RWPE1 (cell line): ENCODE results near the gene OMP.

Source experiments
- CTCF ChIA-PET: fragments of 350-600 bp; sonication (Branson Sonifier 250); formaldehyde crosslinking; extraction: SDS; loops from one replicate; lab custom pipeline; 2021; lab: Yijun Ruan, JAX
- POLR2A ChIA-PET: fragments of 400-600 bp; formaldehyde crosslinking; extraction: SDS; loops from one replicate; lab custom pipeline; 2020; ENCODE audit warnings: antibody characterized with exemption; ENCODE audit not compliant: low non-redundant PET; lab: Yijun Ruan, JAX
- DNase-seq: peaks from one replicate; pipeline ENCODE4 v3.0.0; 2012; ENCODE audit warnings: low spot score
- H3K27ac ChIP-seq: fragments of 450-650 bp; 2 replicates; pipeline ENCODE4 v1.5.1; 2017
- TF ChIP-seq, protein P1 (sequence below): fragments of 450-650 bp; conservative IDR thresholded peaks from 2 replicates; pipeline ENCODE4 v1.5.1; 2017; ENCODE audit warnings: low read depth, mild to moderate bottlenecking

OMP gene

DNA sequence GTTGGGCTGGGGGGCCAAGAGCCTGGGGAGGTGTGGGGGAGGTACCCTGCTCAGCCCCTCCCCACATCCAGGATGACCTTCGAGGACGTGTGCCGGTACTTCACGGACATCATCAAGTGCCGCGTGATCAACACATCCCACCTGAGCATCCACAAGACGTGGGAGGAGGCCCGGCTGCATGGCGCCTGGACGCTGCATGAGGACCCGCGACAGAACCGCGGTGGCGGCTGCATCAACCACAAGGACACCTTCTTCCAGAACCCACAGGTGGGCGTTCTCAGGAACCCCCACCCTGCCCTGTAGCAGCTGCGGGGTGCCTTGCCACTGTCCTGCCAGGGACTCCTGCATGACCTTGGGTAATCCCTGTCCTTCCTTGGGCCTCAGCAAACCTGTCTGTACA, 15.4 kb downstream of the OMP start:
- POLR2A ChIA-PET = no interaction called here
- TF ChIP-seq, protein P1, sequence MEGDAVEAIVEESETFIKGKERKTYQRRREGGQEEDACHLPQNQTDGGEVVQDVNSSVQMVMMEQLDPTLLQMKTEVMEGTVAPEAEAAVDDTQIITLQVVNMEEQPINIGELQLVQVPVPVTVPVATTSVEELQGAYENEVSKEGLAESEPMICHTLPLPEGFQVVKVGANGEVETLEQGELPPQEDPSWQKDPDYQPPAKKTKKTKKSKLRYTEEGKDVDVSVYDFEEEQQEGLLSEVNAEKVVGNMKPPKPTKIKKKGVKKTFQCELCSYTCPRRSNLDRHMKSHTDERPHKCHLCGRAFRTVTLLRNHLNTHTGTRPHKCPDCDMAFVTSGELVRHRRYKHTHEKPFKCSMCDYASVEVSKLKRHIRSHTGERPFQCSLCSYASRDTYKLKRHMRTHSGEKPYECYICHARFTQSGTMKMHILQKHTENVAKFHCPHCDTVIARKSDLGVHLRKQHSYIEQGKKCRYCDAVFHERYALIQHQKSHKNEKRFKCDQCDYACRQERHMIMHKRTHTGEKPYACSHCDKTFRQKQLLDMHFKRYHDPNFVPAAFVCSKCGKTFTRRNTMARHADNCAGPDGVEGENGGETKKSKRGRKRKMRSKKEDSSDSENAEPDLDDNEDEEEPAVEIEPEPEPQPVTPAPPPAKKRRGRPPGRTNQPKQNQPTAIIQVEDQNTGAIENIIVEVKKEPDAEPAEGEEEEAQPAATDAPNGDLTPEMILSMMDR = no peak
- CTCF ChIA-PET = interaction anchor here (0.6 to 1.7 kb wide), 2 partner anchors 9 to 70 kb away, joined by 3 to 5 read pairs; no protein-coding TSS in a partner anchor
- DNase-seq = no peak
- H3K27ac ChIP-seq = no peak overlapping the region

DNA sequence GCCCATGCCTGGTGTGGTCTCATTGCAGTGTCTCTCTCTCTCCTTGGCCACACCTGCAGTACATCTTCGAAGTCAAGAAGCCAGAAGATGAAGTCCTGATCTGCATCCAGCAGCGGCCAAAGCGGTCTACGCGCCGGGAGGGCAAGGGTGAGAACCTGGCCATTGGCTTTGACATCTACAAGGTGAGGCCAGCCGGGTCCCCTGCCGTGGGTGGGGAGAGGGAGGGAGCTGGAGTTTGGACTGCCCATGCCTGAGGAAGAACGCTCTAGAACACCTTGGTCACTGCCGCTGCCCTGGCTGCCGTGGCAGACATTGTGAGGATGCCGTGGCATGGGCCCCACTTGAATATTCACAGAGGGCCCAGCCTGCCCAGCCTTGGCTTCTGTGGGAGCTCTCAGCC, 16.3 kb downstream of the OMP start:
- TF ChIP-seq, protein P1 = no peak
- DNase-seq = no peak
- no peak overlapping the region for H3K27ac ChIP-seq
- ChIA-PET POLR2A (no interaction called here), CTCF (no interaction called here)

DNA sequence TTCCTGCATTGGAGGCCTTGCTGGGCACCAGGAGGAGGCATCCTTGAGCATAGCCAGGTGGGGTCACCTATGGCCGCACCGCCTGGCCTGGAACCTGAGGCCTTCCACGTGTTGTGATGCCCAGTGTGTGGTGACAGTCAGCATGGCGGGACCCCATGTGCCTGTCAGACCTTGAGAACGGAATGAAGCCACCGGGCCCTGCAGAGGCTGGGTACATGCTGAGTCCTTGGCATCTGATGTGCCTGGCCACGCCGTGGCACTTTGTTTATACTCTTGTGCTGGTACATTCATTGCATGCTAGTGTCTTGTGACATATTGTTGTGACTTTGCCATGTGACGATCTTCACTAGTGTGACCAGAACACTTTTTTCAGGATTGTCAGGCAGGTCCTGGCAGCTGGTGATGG, 16.9 kb downstream of the OMP start:
- ChIA-PET CTCF (interaction anchor here (0.6 kb wide), 1 partner anchor 10 kb away, joined by 3 read pairs; no protein-coding TSS in a partner anchor), POLR2A (no interaction called here)
- no peak overlapping the region for H3K27ac ChIP-seq
- no peak for DNase-seq
- TF ChIP-seq, protein P1 = no peak

DNA sequence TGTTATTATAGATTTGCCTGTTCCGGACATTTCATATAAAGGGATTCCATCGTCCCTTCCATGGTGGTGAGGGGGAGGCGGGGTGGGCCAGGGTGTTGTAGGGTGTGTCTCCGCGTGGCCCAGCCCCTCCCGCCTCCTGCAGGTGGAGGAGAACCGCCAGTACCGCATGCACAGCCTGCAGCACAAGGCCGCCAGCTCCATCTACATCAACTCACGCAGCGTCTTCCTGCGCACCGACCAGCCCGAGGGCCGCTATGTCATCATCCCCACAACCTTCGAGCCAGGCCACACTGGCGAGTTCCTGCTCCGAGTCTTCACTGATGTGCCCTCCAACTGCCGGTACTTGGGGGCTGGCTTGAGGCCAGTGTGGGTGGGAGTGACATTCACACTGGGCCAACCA, 17.9 kb downstream of the OMP start:
- ChIA-PET POLR2A (no interaction called here), CTCF (interaction anchor here (0.9 kb wide), 1 partner anchor 130 kb away, joined by 3 read pairs; no protein-coding TSS in a partner anchor)
- TF ChIP-seq, protein P1 = no peak
- no peak for DNase-seq
- no peak overlapping the region for H3K27ac ChIP-seq

DNA sequence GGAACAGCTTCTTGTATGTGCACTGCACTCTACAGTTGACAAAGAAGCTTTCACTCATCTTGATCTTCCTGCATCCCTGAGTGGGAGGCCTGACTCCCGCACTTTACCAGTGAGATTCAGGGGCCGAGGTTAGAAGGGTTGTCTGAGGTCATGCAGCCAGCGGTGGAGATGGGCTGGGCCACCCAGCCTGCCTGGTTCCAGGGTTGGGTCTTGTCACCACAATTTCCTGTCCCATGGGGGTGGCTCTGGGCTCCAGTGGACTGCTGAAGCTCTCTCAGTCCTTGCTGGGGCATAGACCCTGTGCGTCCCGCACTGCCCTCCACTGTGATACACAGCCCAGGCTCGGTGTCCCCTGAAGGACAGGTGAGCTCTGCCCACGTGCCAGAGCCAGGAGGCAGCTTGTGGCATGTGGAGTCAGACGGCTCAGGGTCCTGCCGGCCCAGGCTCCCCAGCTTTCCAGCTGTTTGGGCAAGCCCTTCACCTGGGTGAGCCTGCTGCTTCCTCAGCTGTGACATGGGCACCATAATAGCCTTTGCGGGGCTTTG, 18.5 kb downstream of the OMP start:
- POLR2A ChIA-PET = no interaction called here
- CTCF ChIA-PET = interaction anchor here (0.9 to 1.0 kb wide), 2 partner anchors 30 to 129 kb away, joined by 3 read pairs; no protein-coding TSS in a partner anchor
- no peak overlapping the region for H3K27ac ChIP-seq
- TF ChIP-seq, protein P1 = no peak
- DNase-seq = no peak

DNA sequence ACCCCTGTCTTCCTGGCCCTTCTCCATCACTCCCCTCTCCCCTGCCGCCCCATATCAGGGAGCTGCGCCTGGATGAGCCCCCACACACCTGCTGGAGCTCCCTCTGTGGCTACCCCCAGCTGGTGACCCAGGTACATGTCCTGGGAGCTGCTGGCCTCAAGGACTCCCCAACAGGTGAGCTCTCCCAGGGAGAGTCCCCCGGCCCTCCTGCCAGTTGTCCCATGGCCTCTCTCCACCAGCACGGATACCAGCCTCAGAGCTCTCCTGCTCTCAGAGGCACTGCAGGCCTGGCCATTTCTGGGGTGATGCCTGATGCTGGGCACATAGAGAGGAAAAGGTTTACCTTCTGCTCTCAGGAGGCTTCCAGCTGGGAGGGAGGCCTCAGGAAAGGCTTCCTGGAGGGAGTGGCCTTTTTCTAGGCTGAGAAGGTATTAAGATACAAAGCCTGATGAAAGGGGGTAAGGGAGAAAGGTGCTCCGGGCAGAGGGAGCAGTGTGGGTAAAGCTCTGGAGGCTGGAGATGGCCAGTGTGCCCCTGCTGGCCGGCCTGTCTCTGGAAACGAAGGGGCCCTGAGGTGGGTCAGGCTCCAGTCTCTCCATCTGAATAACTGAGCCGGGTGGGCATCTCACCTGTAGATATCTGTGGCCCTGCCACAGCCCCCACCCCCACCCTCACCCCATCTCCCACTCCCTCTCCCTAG, 19.4 kb downstream of the OMP start:
- POLR2A ChIA-PET = no interaction called here
- no peak for DNase-seq
- TF ChIP-seq, protein P1 = no peak
- no peak overlapping the region for H3K27ac ChIP-seq
- CTCF ChIA-PET = interaction anchor here (0.5 to 1.0 kb wide), 3 partner anchors 9 to 601 kb away, joined by 3 to 5 read pairs (median 3); no protein-coding TSS in a partner anchor
